ENCODE results near the gene ME2. TPM values are rescaled to one million over a fixed set of nuclear protein-coding genes. Genes with fewer than 3 reads are reported as not detected.

The ME2 gene
- total RNA-seq, 1 donor from 2014 or later = 41.9 TPM

DNA sequence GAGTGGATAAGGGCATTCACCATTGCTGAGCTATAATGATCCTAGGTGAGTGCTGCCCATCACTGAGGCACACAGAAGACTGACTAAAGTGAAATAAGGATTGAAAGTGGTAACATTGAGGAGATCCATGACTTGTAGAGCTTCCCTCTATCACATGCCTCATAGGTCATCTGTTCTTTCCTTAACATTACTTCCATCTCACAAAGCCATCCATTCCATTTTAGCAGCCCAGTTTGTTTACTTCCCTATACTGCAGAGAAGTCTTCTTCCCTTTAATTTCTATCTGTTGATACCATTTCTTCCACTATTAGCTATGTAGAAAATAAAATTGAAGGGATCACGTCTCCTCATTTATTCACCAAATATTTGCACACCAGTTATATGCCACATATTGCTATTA is 32.1 kb downstream of the ME2 start:
- H3K27me3 Mint-ChIP-seq (ENCODE audit: unreplicated experiment) = no peaks in the 10 kb centered on the region
- H3K4me3 Mint-ChIP-seq (ENCODE audit: unreplicated experiment) = no peak overlapping the region
- no peaks in the 10 kb centered on the region for H3K9me3 Mint-ChIP-seq (ENCODE audit: unreplicated experiment)
- no peak overlapping the region for H3K27ac Mint-ChIP-seq (ENCODE audit: unreplicated experiment)
- no peak for DNase-seq
- no peaks in the 10 kb centered on the region for H3K4me1 Mint-ChIP-seq (ENCODE audit: low read depth, unreplicated experiment)
- peaks cover 4% of the 10 kb centered on the region for H3K36me3 Mint-ChIP-seq (ENCODE audit: unreplicated experiment)
- TF ChIP-seq CTCF (IDR thresholded peaks at IDR 0.05; ENCODE audit: partially characterized antibody, unreplicated experiment) = no peak

DNA sequence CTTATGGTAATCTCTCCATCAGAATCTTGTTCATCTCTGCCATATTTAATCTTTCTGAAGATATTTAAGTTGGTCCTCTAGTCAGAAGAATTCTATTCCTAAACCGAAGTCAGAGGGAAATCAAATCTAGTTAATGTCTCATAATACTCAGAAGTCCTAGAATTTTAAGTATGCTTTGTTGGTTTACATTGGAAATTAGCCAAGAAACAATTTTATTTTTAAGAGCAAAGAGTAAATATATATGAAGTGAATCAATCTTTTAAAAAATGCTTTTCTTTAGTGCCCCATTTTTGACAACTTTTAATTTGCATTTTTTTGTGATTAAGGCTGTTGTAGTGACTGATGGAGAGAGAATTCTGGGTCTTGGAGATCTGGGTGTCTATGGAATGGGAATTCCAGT is 38.1 kb downstream of the ME2 start:
- TF ChIP-seq CTCF (IDR thresholded peaks at IDR 0.05; ENCODE audit: partially characterized antibody, unreplicated experiment) = no peak
- no peak for DNase-seq
- Mint-ChIP-seq H3K27me3 (ENCODE audit: unreplicated experiment) (no peaks in the 10 kb centered on the region), H3K36me3 (ENCODE audit: unreplicated experiment) (no peaks in the 10 kb centered on the region), H3K27ac (ENCODE audit: unreplicated experiment) (no peak overlapping the region), H3K9me3 (ENCODE audit: unreplicated experiment) (no peaks in the 10 kb centered on the region), H3K4me3 (ENCODE audit: unreplicated experiment) (no peak overlapping the region), H3K4me1 (ENCODE audit: low read depth, unreplicated experiment) (no peaks in the 10 kb centered on the region)

DNA sequence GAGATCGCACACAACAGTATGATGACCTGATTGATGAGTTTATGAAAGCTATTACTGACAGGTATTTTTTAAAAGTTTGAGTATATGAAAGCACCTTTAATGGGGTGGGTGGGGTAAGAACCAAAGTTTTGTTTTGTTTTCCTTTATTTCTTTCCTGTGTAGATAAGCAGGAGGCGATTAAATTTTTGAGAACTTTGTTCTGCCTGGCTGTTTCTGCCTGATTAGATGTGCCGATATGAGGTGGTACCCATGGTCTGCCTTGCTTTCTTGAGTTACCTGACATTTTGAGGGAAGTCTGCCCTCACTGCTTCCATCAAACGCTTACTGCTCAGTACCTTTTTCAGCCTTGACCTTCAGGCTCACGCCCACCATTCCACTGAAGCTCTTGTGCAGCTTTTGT is 39.2 kb downstream of the ME2 start:
- no peaks in the 10 kb centered on the region for H3K9me3 Mint-ChIP-seq (ENCODE audit: unreplicated experiment)
- no peaks in the 10 kb centered on the region for H3K4me1 Mint-ChIP-seq (ENCODE audit: low read depth, unreplicated experiment)
- H3K27me3 Mint-ChIP-seq (ENCODE audit: unreplicated experiment) = no peaks in the 10 kb centered on the region
- H3K36me3 Mint-ChIP-seq (ENCODE audit: unreplicated experiment) = no peaks in the 10 kb centered on the region
- H3K4me3 Mint-ChIP-seq (ENCODE audit: unreplicated experiment) = no peak overlapping the region
- TF ChIP-seq CTCF (IDR thresholded peaks at IDR 0.05; ENCODE audit: partially characterized antibody, unreplicated experiment) = no peak
- no peak for DNase-seq
- H3K27ac Mint-ChIP-seq (ENCODE audit: unreplicated experiment) = no peak overlapping the region

- Mint-ChIP-seq H3K36me3 (ENCODE audit: unreplicated experiment) (peaks cover 15% of the 10 kb centered on the region), H3K4me1 (ENCODE audit: low read depth, unreplicated experiment) (no peaks in the 10 kb centered on the region), H3K27ac (ENCODE audit: unreplicated experiment) (no peak overlapping the region), H3K9me3 (ENCODE audit: unreplicated experiment) (peaks cover 3% of the 10 kb centered on the region), H3K4me3 (ENCODE audit: unreplicated experiment) (no peak overlapping the region), H3K27me3 (ENCODE audit: unreplicated experiment) (no peaks in the 10 kb centered on the region)
- DNase-seq = no peak
- TF ChIP-seq CTCF (IDR thresholded peaks at IDR 0.05; ENCODE audit: partially characterized antibody, unreplicated experiment) = no peak
Observed at GRCh38 chr18:50924372-50924771, 45.5 kb downstream of the ME2 start.

- peaks cover 15% of the 10 kb centered on the region for H3K36me3 Mint-ChIP-seq (ENCODE audit: unreplicated experiment)
- no peak overlapping the region for H3K4me3 Mint-ChIP-seq (ENCODE audit: unreplicated experiment)
- H3K27me3 Mint-ChIP-seq (ENCODE audit: unreplicated experiment) = no peaks in the 10 kb centered on the region
- H3K9me3 Mint-ChIP-seq (ENCODE audit: unreplicated experiment) = peaks cover 3% of the 10 kb centered on the region
- TF ChIP-seq CTCF (IDR thresholded peaks at IDR 0.05; ENCODE audit: partially characterized antibody, unreplicated experiment) = no peak
- no peaks in the 10 kb centered on the region for H3K4me1 Mint-ChIP-seq (ENCODE audit: low read depth, unreplicated experiment)
- no peak for DNase-seq
- no peak overlapping the region for H3K27ac Mint-ChIP-seq (ENCODE audit: unreplicated experiment)
Observed at GRCh38 chr18:50926521-50926920, 47.6 kb downstream of the ME2 start.
